OCI-LY7 (cell line): ENCODE data around the gene DGKB. TPM values are rescaled to one million over a fixed set of nuclear protein-coding genes. Genes with fewer than 3 reads are reported as not detected.

Experiments used
- BruUV-seq: library from RNA; stranded (reverse); fragments of 400-500 nt; replicated peaks from 2 replicates; lab custom pipeline; 2021; lab: Mats Ljungman, UMichigan
- CTCF ChIA-PET: fragments of 300-600 bp; sonication (Branson Sonifier 250); formaldehyde crosslinking; loops from one replicate; lab custom pipeline; 2022; ENCODE audit warnings: antibody characterized with exemption; ENCODE audit not compliant: unreplicated experiment; lab: Charles Lee
- POLR2A ChIA-PET: fragments of 300-600 bp; sonication (Branson Sonifier 250); formaldehyde crosslinking; loops from one replicate; lab custom pipeline; 2022; ENCODE audit warnings: antibody characterized with exemption; lab: Charles Lee
- DNase-seq: peaks from one replicate; pipeline ENCODE4 v3.0.0-alpha.2; 2015; ENCODE audit warnings: low spot score
- H2AFZ ChIP-seq: fragments of 200-600 bp; sonication (generic), shearing (Covaris generic); 2 replicates; pipeline ENCODE4 v1.6.1; 2014; ENCODE audit warnings: mild to moderate bottlenecking, antibody characterized with exemption, low read length, moderate library complexity
- H3K27ac ChIP-seq: fragments of 200-600 bp; sonication (generic); 2 replicates; pipeline ENCODE4 v1.5.1; 2014; ENCODE audit warnings: mixed run types, low read depth, mild to moderate bottlenecking, moderate library complexity, low read length, inconsistent platforms; ENCODE audit not compliant: poor library complexity, severe bottlenecking
- H3K36me3 ChIP-seq: fragments of 200-600 bp; sonication (generic); 2 replicates; pipeline ENCODE4 v1.6.1; 2014; ENCODE audit warnings: mild to moderate bottlenecking, antibody characterized with exemption, low read length, moderate library complexity, mixed read lengths; ENCODE audit not compliant: insufficient read depth
- H3K4me1 ChIP-seq: fragments of 200-600 bp; sonication (generic); 2 replicates; pipeline ENCODE4 v1.5.1; 2014; ENCODE audit warnings: mild to moderate bottlenecking, low read length; ENCODE audit not compliant: insufficient read depth, poor library complexity, severe bottlenecking
- H3K4me2 ChIP-seq: fragments of 200-600 bp; sonication (generic); 2 replicates; pipeline ENCODE4 v1.6.1; 2014; ENCODE audit warnings: mild to moderate bottlenecking, low read length
- H3K4me3 ChIP-seq: fragments of 200-600 bp; sonication (generic); 2 replicates; pipeline ENCODE4 v1.5.1; 2014; ENCODE audit warnings: mild to moderate bottlenecking, low read depth, low read length; ENCODE audit not compliant: poor library complexity, severe bottlenecking
- H3K79me2 ChIP-seq: fragments of 200-600 bp; sonication (generic); 2 replicates; pipeline ENCODE4 v1.6.1; 2016; ENCODE audit warnings: low read depth, mild to moderate bottlenecking, low read length, moderate library complexity, mixed read lengths; ENCODE audit not compliant: insufficient read depth
- H3K9me2 ChIP-seq: fragments of 200-600 bp; sonication (generic); 2 replicates; pipeline ENCODE4 v1.6.1; 2016; ENCODE audit warnings: mild to moderate bottlenecking, low read length, mixed read lengths; ENCODE audit not compliant: insufficient read depth
- H3K9me3 ChIP-seq: fragments of 200-600 bp; sonication (generic); 2 replicates; pipeline ENCODE4 v1.6.1; 2014; ENCODE audit warnings: mild to moderate bottlenecking, mixed run types, low read length, mixed read lengths
- H4K20me1 ChIP-seq: fragments of 200-600 bp; sonication (generic); 2 replicates; pipeline ENCODE4 v1.6.1; 2014; ENCODE audit warnings: mild to moderate bottlenecking, antibody characterized with exemption, low read length, moderate library complexity, mixed read lengths; ENCODE audit not compliant: insufficient read depth
- CTCF ChIP-seq: fragments of 200-600 bp; sonication (generic); conservative IDR thresholded peaks from 2 replicates; pipeline ENCODE4 v1.5.1; 2014; ENCODE audit warnings: mild to moderate bottlenecking, antibody characterized with exemption, low read length, moderate library complexity, mixed read lengths
- EZH2phosphoT487 ChIP-seq: fragments of 200-600 bp; sonication (generic); IDR thresholded peaks from 2 replicates; pipeline ENCODE4 v1.6.1; 2018; ENCODE audit warnings: low read depth, borderline replicate concordance, mild to moderate bottlenecking, mixed run types, antibody characterized with exemption, low read length, moderate library complexity, mixed read lengths
- intact Hi-C: fragments of 100-400 bp; cut with micrococcal nuclease; formaldehyde crosslinking; loops from one replicate; pipeline ENCODE4 v1.10.0; 2022; ENCODE audit not compliant: unreplicated experiment
- total RNA-seq, 2 experiments: library from RNA; depleted of rRNA in 1 of 2; stranded (reverse); fragments of >200 nt in 1 of 2; shearing (Covaris generic) in 1 of 2; gene quantifications; 2 replicates each; pipeline ENCODE4 v1.2.3, GENCODE V29; 2014 to 2022

DGKB gene
- total RNA-seq, 2 experiments from 2014 or later = not detected

DNA sequence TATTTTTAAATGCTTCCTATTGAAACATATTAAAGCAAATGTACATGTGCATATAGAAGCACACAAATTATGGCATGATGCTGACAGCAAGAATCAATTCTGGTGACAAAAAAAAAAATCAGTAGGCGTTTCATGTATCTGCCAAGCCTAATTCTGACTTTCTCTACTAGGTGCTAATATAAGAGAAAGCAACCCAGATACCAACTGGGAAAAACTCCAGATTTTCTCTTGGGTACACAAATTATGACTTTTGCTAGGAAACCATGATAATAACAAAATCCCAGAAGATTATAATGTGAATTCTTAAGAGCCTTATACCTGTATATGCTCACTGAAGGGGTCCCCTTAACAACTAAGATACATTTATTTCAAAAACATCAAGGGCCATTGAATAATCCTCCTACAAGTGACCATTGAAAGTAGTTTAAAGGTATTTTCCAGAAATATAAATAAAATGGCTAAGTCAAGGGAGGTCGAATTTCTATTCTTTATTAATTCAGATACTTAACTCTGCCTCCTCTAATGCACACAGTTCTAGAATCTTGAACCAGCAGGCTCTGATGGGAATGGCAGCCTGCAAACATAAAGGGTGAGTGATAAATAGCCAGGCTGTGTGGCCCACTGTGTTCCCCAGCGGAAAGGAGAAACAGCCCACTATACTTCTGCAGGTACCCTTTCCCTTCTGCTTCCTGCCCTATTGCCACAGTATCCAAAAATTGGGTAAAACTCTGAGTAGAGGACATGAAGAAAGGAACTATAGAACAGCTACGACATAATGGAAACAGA, 84.5 kb downstream of the DGKB start:
- BruUV-seq = no TSS peak
- Histone ChIP-seq H2AFZ (no peak overlapping the region), H4K20me1 (no peaks in the 10 kb centered on the region), H3K36me3 (no peaks in the 10 kb centered on the region), H3K79me2 (no peaks in the 10 kb centered on the region), H3K4me2 (no peak overlapping the region), H3K9me2 (no peaks in the 10 kb centered on the region), H3K9me3 (no peaks in the 10 kb centered on the region), H3K4me3 (no peak overlapping the region), H3K27ac (no peak overlapping the region), H3K4me1 (no peaks in the 10 kb centered on the region)
- intact Hi-C loops = no loop called here
- no peak for DNase-seq
- no peak for TF ChIP-seq EZH2phosphoT487
- no peak for TF ChIP-seq CTCF
- POLR2A ChIA-PET = interaction anchor here (0.5 kb wide), 1 partner anchor 98 kb away, joined by 3 read pairs; no protein-coding TSS in a partner anchor
- CTCF ChIA-PET = no interaction called here

- intact Hi-C loops = no loop called here
- no peak for DNase-seq
- Histone ChIP-seq H3K4me3 (no peak overlapping the region), H3K9me2 (0 out of 2 replicates have a peak, but pooled peaks cover 2% of the 10 kb centered on the region), H3K4me2 (no peak overlapping the region), H2AFZ (no peak overlapping the region), H4K20me1 (no peaks in the 10 kb centered on the region), H3K4me1 (no peaks in the 10 kb centered on the region), H3K79me2 (no peaks in the 10 kb centered on the region), H3K9me3 (no peaks in the 10 kb centered on the region), H3K27ac (no peak overlapping the region), H3K36me3 (no peaks in the 10 kb centered on the region)
- no TSS peak for BruUV-seq
- ChIA-PET POLR2A (no interaction called here), CTCF (no interaction called here)
- TF ChIP-seq EZH2phosphoT487 (no peak), CTCF (no peak)
Measured at GRCh38 chr7:14807507-14807906, 95.0 kb downstream of the DGKB start.

- intact Hi-C loops = no loop called here
- CTCF ChIA-PET = no interaction called here
- no peak overlapping the region for H3K27ac ChIP-seq
- H3K36me3 ChIP-seq = no peaks in the 10 kb centered on the region
- H3K9me3 ChIP-seq = no peaks in the 10 kb centered on the region
- H3K4me2 ChIP-seq = no peak overlapping the region
- no peak overlapping the region for H2AFZ ChIP-seq
- H3K79me2 ChIP-seq = no peaks in the 10 kb centered on the region
- no peaks in the 10 kb centered on the region for H3K4me1 ChIP-seq
- no peaks in the 10 kb centered on the region for H3K9me2 ChIP-seq
- DNase-seq = no peak
- H3K4me3 ChIP-seq = no peak overlapping the region
- no peak for TF ChIP-seq EZH2phosphoT487
- TF ChIP-seq CTCF = no peak
- no TSS peak for BruUV-seq
- POLR2A ChIA-PET = interaction anchor here (0.6 kb wide), 1 partner anchor 1356 kb away, joined by 7 read pairs; no protein-coding TSS in a partner anchor
- H4K20me1 ChIP-seq = no peaks in the 10 kb centered on the region
Measured at GRCh38 chr7:14806891-14807290, 95.7 kb downstream of the DGKB start.
